Activated B cell treated with CpG ODN at 0.5 μM for 24 hours (primary cell): ENCODE results near the gene CTXND1. TPM values are rescaled to one million over a fixed set of nuclear protein-coding genes. Genes with fewer than 3 reads are reported as not detected.

Experiments
- ATAC-seq: fragments of 200-7000 bp; cut with Tn5 transposase; one replicate; pipeline ENCODE4 v1.10.0; 2021; ENCODE audit warnings: low read depth, mild to moderate bottlenecking, moderate library complexity
- CTCF ChIA-PET: fragments of 350-600 bp; sonication (Branson Sonifier 250); formaldehyde crosslinking; loops from one replicate; lab custom pipeline; 2021; ENCODE audit warnings: antibody characterized with exemption; lab: Charles Lee
- POLR2A ChIA-PET: fragments of 350-600 bp; sonication (Branson Sonifier 250); formaldehyde crosslinking; loops from one replicate; lab custom pipeline; 2021; ENCODE audit warnings: antibody characterized with exemption; lab: Charles Lee
- DNase-seq: peaks from one replicate; pipeline ENCODE4 v3.0.0; 2022
- H3K27ac Mint-ChIP-seq: one replicate; pipeline ENCODE4 v1.8.0; 2020; ENCODE audit warnings: mixed read lengths
- H3K27me3 Mint-ChIP-seq: one replicate; pipeline ENCODE4 v1.8.0; 2021; ENCODE audit warnings: mixed read lengths
- H3K36me3 Mint-ChIP-seq: one replicate; pipeline ENCODE4 v1.8.0; 2021; ENCODE audit warnings: low read depth, mixed read lengths
- H3K4me1 Mint-ChIP-seq: one replicate; pipeline ENCODE4 v1.8.0; 2021; ENCODE audit warnings: mixed read lengths
- H3K4me3 Mint-ChIP-seq: one replicate; pipeline ENCODE4 v1.8.0; 2020; ENCODE audit warnings: mild to moderate bottlenecking, mixed read lengths
- H3K9me3 Mint-ChIP-seq: one replicate; pipeline ENCODE4 v1.8.0; 2020; ENCODE audit warnings: mixed read lengths
- intact Hi-C: fragments of 100-400 bp; cut with micrococcal nuclease; formaldehyde crosslinking; loops from one replicate; pipeline ENCODE4 v1.15.1; 2024
- total RNA-seq: library from RNA; stranded (reverse); gene quantifications from 2 replicates; pipeline ENCODE4 v1.2.3, GENCODE V29; 2022
- TF ChIP-seq, protein P1 (sequence below): fragments of 200-600 bp; IDR thresholded peaks from one replicate; pipeline ENCODE4 v1.8.0; 2022; ENCODE audit warnings: antibody characterized with exemption, mild to moderate bottlenecking

Gene CTXND1
- total RNA-seq, 1 donor from 2014 or later = not detected

DNA sequence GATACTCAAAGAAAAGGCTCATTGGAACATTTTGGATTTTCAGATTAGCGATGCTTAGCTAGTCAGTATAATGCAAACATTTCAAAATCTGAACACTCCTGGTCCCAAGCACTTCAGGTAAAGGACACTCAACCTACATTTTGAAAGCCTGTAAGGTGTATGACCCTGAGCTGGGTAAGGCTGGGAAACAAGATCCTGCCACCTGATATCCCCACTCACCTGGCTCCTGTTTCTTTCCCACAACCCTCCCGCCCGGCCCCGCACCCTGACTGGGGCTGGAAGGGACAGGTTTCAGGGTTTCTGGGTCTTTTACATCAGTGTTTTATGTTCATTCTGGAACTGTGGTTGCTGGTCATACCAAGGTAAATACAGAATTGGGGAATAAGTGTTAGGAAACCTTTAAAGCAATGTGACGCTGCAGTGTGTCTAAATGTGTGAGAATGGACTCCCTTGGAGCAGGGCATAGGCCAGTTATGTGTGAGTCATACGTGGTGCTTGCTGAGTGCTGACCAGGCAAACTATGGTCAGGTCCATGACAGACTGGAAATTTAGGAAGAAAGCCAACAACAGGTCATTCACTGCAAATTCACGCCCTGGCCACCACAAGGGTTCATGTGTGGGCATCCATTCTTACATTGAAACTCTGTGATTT lies 22.9 kb downstream of the CTXND1 start:
- ChIA-PET CTCF (no interaction called here), POLR2A (no interaction called here)
- ATAC-seq = no peak
- intact Hi-C loops = no loop called here
- no peak for DNase-seq
- Mint-ChIP-seq H3K9me3 (peaks cover 4% of the 10 kb centered on the region), H3K4me3 (no peak overlapping the region), H3K27ac (no peak overlapping the region), H3K27me3 (peaks cover 44% of the 10 kb centered on the region), H3K36me3 (no peaks in the 10 kb centered on the region), H3K4me1 (no peaks in the 10 kb centered on the region)
- TF ChIP-seq, protein P1, sequence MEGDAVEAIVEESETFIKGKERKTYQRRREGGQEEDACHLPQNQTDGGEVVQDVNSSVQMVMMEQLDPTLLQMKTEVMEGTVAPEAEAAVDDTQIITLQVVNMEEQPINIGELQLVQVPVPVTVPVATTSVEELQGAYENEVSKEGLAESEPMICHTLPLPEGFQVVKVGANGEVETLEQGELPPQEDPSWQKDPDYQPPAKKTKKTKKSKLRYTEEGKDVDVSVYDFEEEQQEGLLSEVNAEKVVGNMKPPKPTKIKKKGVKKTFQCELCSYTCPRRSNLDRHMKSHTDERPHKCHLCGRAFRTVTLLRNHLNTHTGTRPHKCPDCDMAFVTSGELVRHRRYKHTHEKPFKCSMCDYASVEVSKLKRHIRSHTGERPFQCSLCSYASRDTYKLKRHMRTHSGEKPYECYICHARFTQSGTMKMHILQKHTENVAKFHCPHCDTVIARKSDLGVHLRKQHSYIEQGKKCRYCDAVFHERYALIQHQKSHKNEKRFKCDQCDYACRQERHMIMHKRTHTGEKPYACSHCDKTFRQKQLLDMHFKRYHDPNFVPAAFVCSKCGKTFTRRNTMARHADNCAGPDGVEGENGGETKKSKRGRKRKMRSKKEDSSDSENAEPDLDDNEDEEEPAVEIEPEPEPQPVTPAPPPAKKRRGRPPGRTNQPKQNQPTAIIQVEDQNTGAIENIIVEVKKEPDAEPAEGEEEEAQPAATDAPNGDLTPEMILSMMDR = no peak

DNA sequence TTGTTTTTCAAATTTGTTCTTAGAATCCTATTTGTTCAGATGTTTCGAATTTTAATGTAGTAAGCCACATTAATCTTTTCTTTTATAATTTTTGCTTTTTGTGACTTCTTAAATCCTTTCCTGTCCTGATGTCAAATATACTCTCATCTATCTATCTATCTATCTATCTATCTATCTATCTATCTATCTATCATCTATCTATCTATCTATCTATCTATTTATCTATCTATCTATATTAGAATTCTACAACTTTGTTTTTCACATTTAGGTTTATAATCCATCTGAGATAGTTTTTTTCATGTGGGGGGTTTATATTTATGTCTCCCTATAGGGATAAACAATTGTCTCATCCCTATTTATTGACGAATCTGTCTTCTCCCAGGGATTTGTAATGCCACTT lies 32.1 kb downstream of the CTXND1 start:
- TF ChIP-seq, protein P1 = no peak
- ChIA-PET POLR2A (no interaction called here), CTCF (no interaction called here)
- H3K4me1 Mint-ChIP-seq = no peaks in the 10 kb centered on the region
- no peak overlapping the region for H3K4me3 Mint-ChIP-seq
- peaks cover 11% of the 10 kb centered on the region for H3K27me3 Mint-ChIP-seq
- ATAC-seq (no peak), DNase-seq (no peak)
- H3K36me3 Mint-ChIP-seq = no peaks in the 10 kb centered on the region
- H3K27ac Mint-ChIP-seq = no peak overlapping the region
- intact Hi-C loops = no loop called here
- H3K9me3 Mint-ChIP-seq = no peaks in the 10 kb centered on the region

DNA sequence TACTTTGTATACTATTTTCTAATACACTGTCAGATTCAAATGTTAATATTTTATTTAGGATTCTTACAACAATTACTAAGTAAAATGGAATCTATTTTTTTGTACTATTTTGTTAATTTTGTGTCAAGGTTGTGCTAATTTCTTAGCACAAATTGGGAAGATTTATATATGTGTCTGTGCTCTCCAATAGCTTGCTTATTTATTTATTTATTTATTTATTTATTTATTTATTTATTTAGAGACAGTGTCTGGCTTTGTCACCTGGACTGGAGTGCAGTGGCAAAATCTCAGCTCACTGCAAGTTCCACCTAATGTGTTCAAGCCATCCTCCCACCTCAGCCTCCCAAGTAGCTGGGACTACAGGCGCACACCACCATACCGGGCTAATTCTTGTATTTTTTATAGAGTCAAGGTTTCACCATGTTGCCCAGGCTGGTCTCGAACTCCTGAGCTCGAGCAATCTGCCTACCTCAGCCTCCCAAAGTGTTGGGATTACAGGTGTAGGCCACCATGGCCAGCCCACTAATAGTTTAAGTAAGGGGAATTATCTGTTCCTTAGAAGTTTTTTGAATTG lies 34.6 kb downstream of the CTXND1 start:
- no peak for DNase-seq
- intact Hi-C loops = no loop called here

DNA sequence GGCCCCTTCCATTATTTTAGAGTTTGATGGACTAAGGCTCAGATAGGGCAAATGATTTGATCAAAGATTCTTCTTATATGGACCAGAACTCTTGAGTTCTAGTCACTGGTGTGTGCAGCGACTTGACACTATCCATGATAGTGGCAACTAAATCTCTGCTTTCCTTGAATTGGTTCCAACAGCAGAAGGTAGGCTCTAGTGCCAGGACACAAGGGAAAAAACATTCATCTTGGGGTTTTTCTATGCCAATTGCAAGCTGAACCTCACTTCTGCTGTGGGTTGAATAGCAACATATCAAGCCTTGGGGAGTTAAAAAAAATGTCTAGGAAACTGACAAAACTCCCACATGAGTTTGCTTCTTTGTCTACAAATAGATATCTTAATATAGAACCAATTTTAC lies 35.1 kb downstream of the CTXND1 start:
- intact Hi-C loops = no loop called here
- CTCF ChIA-PET = no interaction called here
- Mint-ChIP-seq H3K4me3 (no peak overlapping the region), H3K27me3 (peaks cover 17% of the 10 kb centered on the region), H3K4me1 (no peaks in the 10 kb centered on the region), H3K9me3 (peaks cover 4% of the 10 kb centered on the region), H3K27ac (no peak overlapping the region), H3K36me3 (no peaks in the 10 kb centered on the region)
- ATAC-seq = no peak
- TF ChIP-seq, protein P1 = no peak
- DNase-seq = no peak
- POLR2A ChIA-PET = no interaction called here

More for the DNA sequence above, 34.6 kb downstream of the CTXND1 start:
- no peaks in the 10 kb centered on the region for H3K36me3 Mint-ChIP-seq
- H3K4me3 Mint-ChIP-seq = no peak overlapping the region
- no peaks in the 10 kb centered on the region for H3K4me1 Mint-ChIP-seq
- ATAC-seq = no peak
- no peak overlapping the region for H3K27ac Mint-ChIP-seq
- H3K9me3 Mint-ChIP-seq = peaks cover 4% of the 10 kb centered on the region
- ChIA-PET CTCF (no interaction called here), POLR2A (no interaction called here)
- H3K27me3 Mint-ChIP-seq = peaks cover 15% of the 10 kb centered on the region
- TF ChIP-seq, protein P1 = no peak

DNA sequence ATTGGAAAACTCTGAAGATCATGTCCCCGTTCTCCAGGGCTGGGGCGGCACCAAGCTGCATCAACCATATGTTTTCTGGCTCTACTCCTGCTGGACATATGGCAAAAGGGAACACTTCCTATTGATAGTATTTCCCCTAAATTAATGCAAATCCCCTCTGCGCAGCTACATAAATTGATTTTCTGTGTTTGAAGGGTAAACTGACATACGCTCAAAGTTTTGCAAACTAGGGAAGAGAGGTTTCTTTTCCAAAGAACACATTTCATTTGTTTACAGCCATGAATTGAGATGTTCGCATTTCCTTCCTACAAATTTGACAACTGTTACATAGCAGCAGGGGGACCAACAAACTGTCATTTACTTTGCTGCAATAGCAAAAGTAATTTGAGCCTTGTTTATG lies 35.9 kb downstream of the CTXND1 start:
- H3K4me1 Mint-ChIP-seq = no peaks in the 10 kb centered on the region
- ATAC-seq = no peak
- ChIA-PET CTCF (no interaction called here), POLR2A (no interaction called here)
- no peak for DNase-seq
- H3K9me3 Mint-ChIP-seq = peaks cover 4% of the 10 kb centered on the region
- TF ChIP-seq, protein P1 = no peak
- H3K36me3 Mint-ChIP-seq = no peaks in the 10 kb centered on the region
- intact Hi-C loops = no loop called here
- H3K4me3 Mint-ChIP-seq = no peak overlapping the region
- peaks cover 17% of the 10 kb centered on the region for H3K27me3 Mint-ChIP-seq
- H3K27ac Mint-ChIP-seq = no peak overlapping the region
